COR-L47 (cell line): ENCODE results near the gene PRKCE.

Experiments
- DNase-seq: peaks from one replicate; lab custom pipeline; 2025; lab: John Stamatoyannopoulos, UW

PRKCE gene

DNA sequence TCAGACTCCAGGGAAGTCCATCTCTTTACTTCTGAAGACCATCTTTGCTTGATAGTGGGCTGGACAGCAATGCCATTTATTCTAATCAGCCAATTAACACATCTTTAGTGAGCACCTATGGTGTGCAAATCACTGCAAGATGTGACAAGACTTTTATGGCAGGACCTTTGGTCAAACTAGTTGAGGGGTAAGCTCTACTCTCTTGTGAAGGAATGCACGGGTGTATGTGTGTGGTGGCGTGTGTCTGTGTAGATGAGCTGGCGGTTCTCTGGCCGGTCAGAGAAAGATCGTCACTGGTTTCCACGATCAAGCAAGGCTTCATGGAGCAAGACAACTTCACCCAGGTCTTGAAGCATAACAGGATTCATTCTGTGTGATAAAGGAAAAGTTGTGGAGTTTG lies 364.6 kb downstream of the PRKCE start:
- no peak for DNase-seq

DNA sequence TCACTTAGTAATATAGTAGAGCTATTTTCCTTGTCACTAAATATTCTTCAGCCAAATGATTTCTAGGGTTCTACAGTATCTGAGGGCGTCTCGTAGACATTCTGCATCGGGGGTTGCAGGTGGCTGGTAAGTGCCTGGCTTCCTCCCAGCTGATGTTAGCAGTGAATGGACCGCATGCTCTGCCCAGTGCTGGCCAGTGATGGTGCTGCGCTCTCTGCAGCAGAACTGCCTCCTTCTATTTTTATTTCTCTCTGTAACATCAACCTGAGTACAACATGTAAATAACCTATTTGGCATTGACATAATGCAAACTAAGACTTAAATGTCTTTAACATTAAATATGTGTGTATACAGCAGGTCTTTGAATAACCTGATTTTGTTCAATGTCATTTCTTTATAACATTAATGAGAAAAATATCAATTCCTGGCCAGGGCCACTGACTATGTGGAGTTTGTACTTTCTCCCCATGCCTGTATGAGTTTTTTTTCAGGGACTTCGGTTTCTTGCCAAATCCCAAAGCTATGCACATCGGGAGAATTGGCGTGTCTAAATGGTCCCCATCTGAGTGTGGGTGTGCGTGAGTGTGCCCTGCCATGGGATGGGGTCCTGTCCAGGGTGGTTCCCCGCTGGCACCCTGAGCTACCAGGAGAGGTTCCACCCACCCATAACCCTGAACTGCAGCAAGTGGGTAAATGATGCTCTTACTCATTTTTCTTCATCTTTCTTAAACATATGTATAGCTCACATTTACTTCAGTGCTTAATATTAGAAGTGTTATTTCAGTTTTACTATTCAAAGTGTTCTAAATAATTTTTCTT lies 367.5 kb downstream of the PRKCE start:
- no peak for DNase-seq

DNA sequence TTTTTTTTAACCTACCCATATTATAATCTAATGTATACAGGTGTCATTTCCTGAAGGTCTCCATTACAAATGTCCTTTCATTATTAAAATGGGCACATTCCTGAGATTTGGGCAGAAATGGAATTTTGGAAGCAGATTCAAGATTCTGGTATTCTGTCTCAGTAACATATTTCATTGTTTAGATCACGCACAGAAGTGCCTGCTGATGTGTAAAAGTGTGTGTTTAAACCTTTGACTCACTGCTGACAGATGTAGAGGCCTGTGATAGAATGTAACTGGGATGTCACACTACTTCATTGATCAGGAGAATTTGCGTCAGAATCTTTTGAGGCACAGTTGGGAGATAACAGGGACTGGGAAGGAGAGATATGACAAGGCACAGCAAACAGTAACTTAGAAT lies 368.9 kb downstream of the PRKCE start:
- no peak for DNase-seq

GRCh38 chr2:46023165-46023854 lies 371.8 kb downstream of the PRKCE start:
- no peak for DNase-seq

DNA sequence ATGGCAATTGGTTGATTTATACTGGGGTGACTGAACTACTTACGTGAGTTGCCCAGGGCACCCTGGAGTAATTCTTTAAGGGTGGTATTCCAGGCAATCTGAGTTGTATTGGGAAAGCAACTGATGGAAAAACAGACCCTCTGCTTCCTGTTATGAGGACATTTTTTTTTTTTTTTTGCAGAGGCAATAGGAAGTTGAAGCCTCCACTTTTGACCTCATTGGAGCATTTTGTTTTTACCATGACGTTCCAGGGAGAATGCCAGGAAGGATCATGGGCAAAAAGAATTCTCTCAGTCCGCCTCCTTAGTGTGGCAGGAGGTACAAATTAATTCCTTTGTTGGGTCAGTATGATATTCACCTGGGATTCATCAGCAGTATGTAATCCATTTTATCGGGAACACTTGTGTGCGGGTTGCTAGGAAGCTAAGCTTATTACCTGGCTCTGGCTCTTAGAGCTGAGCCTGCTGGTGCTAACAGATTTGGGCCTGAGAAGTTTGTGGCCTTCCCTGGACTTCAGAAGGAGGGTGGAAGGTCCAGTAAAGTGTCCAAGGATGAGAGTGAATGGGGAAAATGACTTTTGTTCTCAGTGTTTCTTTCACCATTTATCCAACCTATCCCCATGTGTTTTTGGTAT lies 372.8 kb downstream of the PRKCE start:
- no peak for DNase-seq

- DNase-seq, result no peak
These were observed 373.6 kb downstream of the PRKCE start for GRCh38 chr2:46025081-46025480.

DNA sequence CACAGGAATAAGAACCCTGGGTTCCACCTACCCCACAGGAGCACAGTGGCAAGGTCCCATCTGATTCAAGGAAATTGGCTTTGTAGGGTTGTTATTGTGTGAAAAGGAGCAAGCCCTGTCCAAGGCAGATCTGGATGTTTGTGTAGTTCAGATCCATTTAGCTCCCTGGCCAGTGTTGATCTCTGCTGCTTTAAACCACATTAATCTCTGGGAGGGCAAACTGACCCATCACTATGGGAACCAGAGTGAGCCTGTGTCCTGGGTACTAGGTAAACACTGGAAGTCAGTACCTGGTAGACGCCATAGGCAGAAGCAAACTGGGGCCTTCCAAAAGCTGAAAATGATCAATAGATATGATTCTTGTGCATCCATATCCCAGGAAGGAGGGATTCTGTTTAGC lies 374.2 kb downstream of the PRKCE start:
- no peak for DNase-seq

GRCh38 chr2:46026431-46026830 lies 375.0 kb downstream of the PRKCE start:
- DNase-seq, result no peak

DNA sequence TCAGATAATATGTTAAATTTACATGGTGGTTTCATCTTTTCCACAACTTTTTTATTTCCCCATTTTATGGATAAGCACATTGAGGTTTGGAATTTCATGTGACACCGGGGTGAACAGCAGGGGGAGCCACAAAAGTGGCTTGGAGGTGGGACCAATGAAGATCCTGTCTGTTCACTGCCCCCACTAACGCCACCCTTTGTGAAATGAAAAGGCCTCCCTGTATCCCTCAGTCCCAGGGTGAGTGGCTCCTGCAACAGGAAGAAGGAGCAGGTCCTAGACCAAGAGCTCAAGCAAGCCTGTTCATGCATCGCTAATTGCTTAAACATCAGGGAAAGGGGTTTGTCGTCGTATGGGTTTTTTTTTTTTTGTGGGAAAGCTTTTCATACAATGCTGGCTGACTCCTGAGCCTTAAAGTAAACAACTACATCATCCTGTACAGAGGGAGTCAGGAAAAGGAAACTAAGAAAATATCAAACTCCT lies 377.9 kb downstream of the PRKCE start:
- DNase-seq, result no peak

DNA sequence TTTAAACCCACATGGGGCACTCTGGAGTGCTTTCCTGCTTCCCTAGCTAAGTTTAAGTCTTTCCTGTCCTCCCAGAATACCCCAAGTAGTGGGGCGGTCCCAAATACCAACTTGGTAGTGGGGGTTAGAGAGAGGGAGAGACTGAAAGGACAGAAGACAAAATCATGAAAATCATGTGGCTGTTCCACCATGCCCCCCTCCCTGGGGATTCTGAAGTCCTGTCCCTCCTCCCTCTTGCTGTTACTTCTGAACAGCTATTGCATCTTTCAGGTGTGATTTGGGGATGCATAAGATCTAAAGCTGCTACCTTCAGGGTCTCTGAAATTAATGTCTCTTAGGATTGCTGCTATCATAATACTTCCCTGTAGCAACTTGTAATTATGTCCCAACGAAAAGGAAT lies 378.9 kb downstream of the PRKCE start:
- DNase-seq, result no peak

GRCh38 chr2:46032161-46032813 lies 380.8 kb downstream of the PRKCE start:
- DNase-seq, result no peak

DNA sequence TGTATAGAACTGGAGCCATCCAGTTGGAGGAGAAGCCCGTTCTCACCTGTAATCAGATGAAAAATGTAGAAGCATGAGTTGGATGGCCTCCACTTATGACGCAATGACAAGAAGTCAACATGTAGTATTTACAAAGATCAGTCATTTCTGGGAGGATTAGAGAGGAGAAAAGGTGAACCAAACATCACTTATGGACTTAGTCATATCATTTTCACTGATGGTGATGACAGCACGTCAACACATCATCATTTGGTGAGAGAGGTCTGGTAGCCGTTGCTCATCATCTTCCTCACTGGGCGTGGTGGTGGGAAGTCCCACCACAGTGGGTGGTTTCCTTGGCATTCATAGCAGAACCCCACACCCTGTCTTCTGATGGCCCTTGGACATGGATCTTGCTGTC lies 381.5 kb downstream of the PRKCE start:
- no peak for DNase-seq

DNA sequence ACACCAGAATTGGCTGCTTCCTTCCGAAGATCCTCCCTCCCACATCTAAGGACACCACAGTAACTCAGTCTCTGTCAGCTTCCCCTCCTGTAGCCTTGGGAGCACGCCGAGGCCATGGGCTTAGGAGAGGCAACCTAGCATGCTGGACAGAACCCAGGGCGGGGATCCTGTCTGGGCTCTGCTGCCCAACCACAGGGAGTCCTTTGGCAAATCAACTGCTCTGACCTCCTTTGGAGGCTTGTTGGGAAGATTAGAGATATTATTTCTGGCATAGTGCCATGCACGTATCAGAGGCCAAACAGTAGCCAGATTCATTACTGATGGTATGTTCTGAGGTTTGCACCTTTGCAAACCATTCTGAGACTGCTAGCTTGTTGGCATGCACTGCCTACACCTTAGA lies 383.1 kb downstream of the PRKCE start:
- DNase-seq, result no peak

GRCh38 chr2:46036929-46037328 lies 385.5 kb downstream of the PRKCE start:
- DNase-seq, result no peak

- DNase-seq, result no peak
These were observed 388.2 kb downstream of the PRKCE start for GRCh38 chr2:46039543-46040303.

DNA sequence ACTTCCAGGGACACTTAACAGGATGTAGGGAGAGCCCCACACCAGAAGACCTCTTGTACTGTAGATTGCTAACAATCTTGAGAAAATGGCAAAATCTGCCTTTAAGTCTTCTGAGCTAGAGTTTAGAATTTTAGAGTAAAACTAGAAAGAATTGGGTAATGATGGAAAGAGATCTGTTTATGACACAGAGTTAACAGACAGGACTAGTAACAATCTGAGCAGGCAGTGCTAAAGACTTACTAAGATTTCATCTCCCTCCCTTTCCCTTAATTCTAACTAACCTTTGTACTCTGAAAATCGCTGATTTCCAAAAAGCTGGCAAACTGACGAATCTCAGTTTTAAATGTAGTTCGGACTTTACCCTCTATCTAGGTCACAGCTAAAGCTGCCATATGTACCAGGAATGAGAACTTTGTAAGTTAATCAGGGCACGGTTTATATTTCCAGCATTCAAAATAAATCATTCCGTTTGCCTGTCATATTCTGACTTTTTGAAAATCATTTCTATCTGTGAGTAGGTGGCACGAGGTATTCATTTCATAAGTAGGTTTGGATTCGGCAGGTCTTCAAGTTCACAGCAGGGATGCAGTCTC lies 389.2 kb downstream of the PRKCE start:
- no peak for DNase-seq

DNA sequence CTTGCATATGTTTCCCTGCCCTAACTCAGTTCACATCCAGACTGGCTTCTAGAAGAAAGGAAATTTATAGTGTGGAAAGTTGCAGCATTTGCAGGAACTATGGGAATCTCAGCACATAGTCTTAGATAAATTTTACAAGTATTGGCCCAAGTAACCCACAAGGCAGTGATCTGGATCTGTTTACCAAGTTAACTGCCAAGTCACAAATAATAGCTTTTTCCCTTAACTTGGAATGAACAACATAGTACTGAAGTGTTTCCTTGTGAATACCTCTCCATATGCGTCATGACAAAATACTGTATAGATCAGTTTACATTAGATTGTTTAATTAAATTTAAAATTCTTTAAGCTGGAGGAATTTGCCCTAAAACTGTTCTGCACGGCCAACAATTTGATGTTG lies 390.0 kb downstream of the PRKCE start:
- DNase-seq, result no peak

GRCh38 chr2:46042207-46042637 lies 390.7 kb downstream of the PRKCE start:
- no peak for DNase-seq

DNA sequence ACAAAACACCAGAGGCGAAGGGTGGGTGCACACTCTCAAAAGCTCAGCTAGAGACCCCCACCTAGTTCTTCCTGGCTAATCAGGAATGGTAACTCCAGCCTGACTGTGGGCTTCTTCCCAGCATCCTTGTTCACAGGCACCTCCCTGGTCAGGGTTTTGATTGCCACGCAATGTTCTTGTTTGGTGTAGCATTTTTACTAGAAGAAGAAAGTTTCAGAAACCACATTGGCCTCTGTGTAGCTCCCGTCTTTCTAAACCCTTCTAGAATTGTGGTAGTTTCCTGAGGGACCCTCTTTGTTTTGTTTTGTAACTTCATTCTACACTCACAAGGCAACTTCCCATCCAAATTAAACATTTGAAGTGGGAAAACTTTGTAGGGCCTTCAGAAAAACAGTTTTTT lies 391.2 kb downstream of the PRKCE start:
- DNase-seq, result no peak

DNA sequence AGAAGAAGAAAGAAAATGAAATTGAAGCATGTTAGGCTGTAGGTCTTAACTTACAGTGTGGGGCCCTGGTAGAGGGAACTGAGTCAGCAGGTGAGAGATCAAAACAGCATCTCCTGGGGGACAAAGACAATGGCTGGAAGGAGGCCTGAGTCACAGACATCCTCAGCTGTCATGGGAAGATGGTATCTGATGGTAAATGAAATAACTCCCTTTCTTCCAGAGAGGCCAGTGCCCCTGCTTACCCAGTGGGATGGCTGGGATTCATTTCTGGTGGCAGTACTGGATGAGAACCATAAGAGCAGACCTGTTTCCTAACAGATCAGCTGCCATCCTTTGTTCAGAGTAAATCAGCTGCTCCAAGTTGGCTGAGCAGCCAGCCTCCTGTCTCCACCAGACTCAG lies 394.4 kb downstream of the PRKCE start:
- DNase-seq, result no peak

DNA sequence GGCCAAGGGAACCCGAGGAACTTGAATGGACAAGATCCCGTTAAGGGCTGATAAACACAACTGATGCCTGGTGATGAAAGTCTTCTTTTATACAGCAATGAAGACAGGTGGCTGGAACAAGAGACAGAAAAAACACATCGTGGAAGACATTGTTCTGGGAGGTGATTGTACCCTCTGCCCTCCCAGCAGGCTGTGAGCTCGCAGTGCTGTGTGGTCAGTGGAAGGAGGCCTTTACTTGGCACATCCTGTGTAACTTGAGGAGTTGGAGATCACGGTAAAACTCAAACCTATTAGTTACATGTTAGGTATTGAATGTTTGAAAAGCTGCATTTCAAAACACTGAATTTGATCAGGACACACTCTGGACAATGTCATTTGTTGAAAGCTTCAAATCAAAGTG lies 395.8 kb downstream of the PRKCE start:
- DNase-seq, result no peak
